ENCODE measurements around the gene PLPP1. TPM values are rescaled to one million over a fixed set of nuclear protein-coding genes. Genes with fewer than 3 reads are reported as not detected.

PLPP1 gene
- total and polyA plus RNA-seq, 2 of the 13 experiments (the other 11 are each of a cell fraction or from before 2014, with no cell fraction given), result 7.3 to 12.1 TPM

- in situ Hi-C loops (cut with HindIII; ENCODE audit: extremely low pct_ligation_motif_present, low pct_unique_long_range_greater_than_20kb), result no loop called here
- peaks cover 5% of the 10 kb centered on the region for H3K9me3 ChIP-seq (ENCODE audit: low read length)
- intact Hi-C loops (cut with micrococcal nuclease; ENCODE audit: unreplicated experiment), result no loop called here
- H3K79me2 ChIP-seq (ENCODE audit: insufficient read depth, low read length), result no peaks in the 10 kb centered on the region
- ChIA-PET CTCF (ENCODE audit: low intra/inter-chr PET ratio, low total read pairs) (no interaction called here), POLR2A (no interaction called here)
- peaks cover 3 to 42% of the 10 kb centered on the region in 2 experiments for H3K36me3 ChIP-seq (replicated peaks in 1 of 2; ENCODE audit: control insufficient read depth in 1 of 2, insufficient read depth in 2 of 2, low read length in 2 of 2)
- no peaks in the 10 kb centered on the region for H3K4me1 ChIP-seq (ENCODE audit: insufficient read depth, low read length)
- WGBS (ENCODE audit: low lambda C conversion rate), result 89% methylated on average over 1 of the region's 1 CpG
- TF ChIP-seq ZNF616 (CRISPR knock-in tag; IDR thresholded peaks at IDR 0.05; ENCODE audit: low read depth) (no peak), ZNF709 (CRISPR knock-in tag; IDR thresholded peaks at IDR 0.05) (no peak), ZNF749 (CRISPR knock-in tag; IDR thresholded peaks at IDR 0.05; ENCODE audit: borderline replicate concordance) (no peak), ZBTB20 (CRISPR knock-in tag; IDR thresholded peaks at IDR 0.05; ENCODE audit: borderline replicate concordance, low read depth) (no peak), ZNF510 (CRISPR knock-in tag; IDR thresholded peaks at IDR 0.05; ENCODE audit: low read depth) (no peak)
- DNase-seq (ENCODE audit: low spot score), result no peak
- no peak overlapping the region for H3K27ac ChIP-seq (ENCODE audit: extremely low read length, insufficient read depth, low read length)
- ATAC-seq, result no peak
- BruUV-seq (replicated peaks), result no TSS peak
- no peak overlapping the region for H3K4me3 ChIP-seq (replicated peaks in 1 of 3; ENCODE audit: insufficient read depth in 1 of 3, low read depth in 2 of 3, low read length in 3 of 3)
- no peak for FAIRE-seq
- H2AFZ ChIP-seq (ENCODE audit: low read length), result no peak overlapping the region
- no peak overlapping the region for H3K4me2 ChIP-seq (ENCODE audit: low read depth, low read length)
- no peaks in the 10 kb centered on the region for H4K20me1 ChIP-seq (ENCODE audit: insufficient read depth, low read length)
- H3K9ac ChIP-seq (ENCODE audit: insufficient read depth, low read depth, low read length), result no peak overlapping the region
- no peaks in the 10 kb centered on the region for H3K27me3 ChIP-seq (ENCODE audit: control insufficient read depth in 1 of 2, insufficient read depth in 2 of 2, low read length in 2 of 2)
Observed at GRCh38 chr5:55385227-55385626, 149.5 kb downstream of the PLPP1 start.

GRCh38 chr5:55384072-55384471 is 150.7 kb downstream of the PLPP1 start:
- no peak overlapping the region for H2AFZ ChIP-seq (ENCODE audit: low read length)
- TF ChIP-seq CEBPG (CRISPR knock-in tag; IDR thresholded peaks at IDR 0.05) (0 out of 2 replicates have a peak, but pooled peaks have one; percentile 30), CEBPB (IDR thresholded peaks at IDR 0.05; ENCODE audit: borderline replicate concordance, low read depth, low read length) (peak; percentile 10; the same call in 1 of the 2 replicates), ZGPAT (CRISPR knock-in tag; IDR thresholded peaks at IDR 0.05) (no peak)
- no peak overlapping the region for H3K27ac ChIP-seq (ENCODE audit: extremely low read length, insufficient read depth, low read length)
- WGBS (ENCODE audit: low lambda C conversion rate), result 93% methylated on average over 2 of the region's 2 CpGs
- no peak overlapping the region for H3K4me3 ChIP-seq (replicated peaks in 1 of 3; ENCODE audit: insufficient read depth in 1 of 3, low read depth in 2 of 3, low read length in 3 of 3)
- FAIRE-seq, result no peak
- no peak for ATAC-seq
- H4K20me1 ChIP-seq (ENCODE audit: insufficient read depth, low read length), result no peaks in the 10 kb centered on the region
- H3K79me2 ChIP-seq (ENCODE audit: insufficient read depth, low read length), result no peaks in the 10 kb centered on the region
- peaks cover 5% of the 10 kb centered on the region for H3K9me3 ChIP-seq (ENCODE audit: low read length)
- H3K9ac ChIP-seq (ENCODE audit: insufficient read depth, low read depth, low read length), result no peak overlapping the region
- intact Hi-C loops (cut with micrococcal nuclease; ENCODE audit: unreplicated experiment) (no loop called here), in situ Hi-C loops (cut with HindIII; ENCODE audit: extremely low pct_ligation_motif_present, low pct_unique_long_range_greater_than_20kb) (no loop called here)
- H3K4me2 ChIP-seq (ENCODE audit: low read depth, low read length), result no peak overlapping the region
- ChIA-PET CTCF (ENCODE audit: low intra/inter-chr PET ratio, low total read pairs) (no interaction called here), POLR2A (no interaction called here)
- no peaks in the 10 kb centered on the region for H3K27me3 ChIP-seq (ENCODE audit: control insufficient read depth in 1 of 2, insufficient read depth in 2 of 2, low read length in 2 of 2)
- DNase-seq (ENCODE audit: low spot score), result no peak
- BruUV-seq (replicated peaks), result no TSS peak
- H3K36me3 ChIP-seq (replicated peaks in 1 of 2; ENCODE audit: control insufficient read depth in 1 of 2, insufficient read depth in 2 of 2, low read length in 2 of 2), result peaks cover 3 to 41% of the 10 kb centered on the region in 2 experiments
- no peaks in the 10 kb centered on the region for H3K4me1 ChIP-seq (ENCODE audit: insufficient read depth, low read length)

All from HepG2 (cell line).